ENCODE data around the gene KLHDC4. TPM values are rescaled to one million over a fixed set of nuclear protein-coding genes. Genes with fewer than 3 reads are reported as not detected.
"Not testable (repeated sequence)": the region's sequence is repeated elsewhere in the genome, so short reads cannot be mapped to it uniquely, and the experiment has no call there.

Gene KLHDC4
- total RNA-seq, 1 donor from 2014 or later = 34.0 TPM

GRCh38 chr16:87788730-87789436 is 23.1 kb upstream of the KLHDC4 start:
- DNase-seq (ENCODE audit: low read depth, low spot score) = not testable (repeated sequence)

DNA sequence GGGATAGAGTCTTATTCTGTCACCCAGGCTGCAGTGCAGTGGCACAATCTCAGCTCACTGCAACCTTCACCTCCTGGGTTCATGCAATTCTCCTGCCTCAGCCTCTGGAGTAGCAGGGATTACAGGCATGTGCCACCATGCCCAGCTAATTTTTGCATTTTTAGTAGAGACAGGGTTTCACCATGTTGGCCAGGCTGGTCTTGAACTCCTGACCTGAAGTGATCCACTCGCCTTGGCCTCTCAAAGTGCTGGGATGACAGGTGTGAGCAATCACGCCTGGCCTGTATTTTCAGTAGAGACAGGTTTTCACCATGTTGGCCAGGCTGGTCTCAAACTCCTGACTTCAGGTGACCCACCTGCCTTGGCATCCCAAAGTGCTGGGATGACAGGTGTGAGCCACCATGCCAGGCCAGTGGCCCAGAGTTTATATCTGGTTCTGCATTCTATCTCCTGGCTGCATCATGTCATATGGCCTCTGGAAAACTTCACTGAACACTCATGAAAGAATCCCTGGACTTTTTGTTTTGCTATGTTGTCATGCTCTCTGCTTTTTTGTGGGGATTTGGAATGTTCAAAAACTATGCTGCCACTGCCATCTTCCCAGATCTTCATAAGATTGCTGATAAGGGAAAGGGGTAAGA is 21.8 kb upstream of the KLHDC4 start:
- not testable (repeated sequence) for DNase-seq (ENCODE audit: low read depth, low spot score)

DNA sequence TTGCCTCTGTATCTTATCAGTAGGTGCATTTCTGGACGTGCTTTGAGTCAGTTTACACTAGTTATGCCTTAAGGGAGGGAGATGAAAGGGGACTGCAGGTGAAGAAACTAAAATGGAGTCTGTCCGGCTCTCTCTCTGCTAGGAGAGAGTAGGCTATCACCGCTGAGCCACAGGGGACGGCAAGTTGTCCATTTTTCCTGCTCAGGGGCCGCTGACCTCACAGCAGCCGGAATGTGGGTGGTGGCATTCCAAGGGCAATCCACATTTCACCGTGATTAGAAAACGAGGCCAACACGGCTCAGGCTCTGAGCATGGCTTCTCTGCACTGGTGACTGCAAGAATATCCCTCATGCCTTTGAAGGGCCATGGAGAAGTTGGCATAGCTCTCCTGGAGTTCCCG is 19.0 kb upstream of the KLHDC4 start:
- no peak for DNase-seq (ENCODE audit: low read depth, low spot score)

GRCh38 chr16:87782033-87782432 is 16.2 kb upstream of the KLHDC4 start:
- no peak for DNase-seq (ENCODE audit: low read depth, low spot score)

DNA sequence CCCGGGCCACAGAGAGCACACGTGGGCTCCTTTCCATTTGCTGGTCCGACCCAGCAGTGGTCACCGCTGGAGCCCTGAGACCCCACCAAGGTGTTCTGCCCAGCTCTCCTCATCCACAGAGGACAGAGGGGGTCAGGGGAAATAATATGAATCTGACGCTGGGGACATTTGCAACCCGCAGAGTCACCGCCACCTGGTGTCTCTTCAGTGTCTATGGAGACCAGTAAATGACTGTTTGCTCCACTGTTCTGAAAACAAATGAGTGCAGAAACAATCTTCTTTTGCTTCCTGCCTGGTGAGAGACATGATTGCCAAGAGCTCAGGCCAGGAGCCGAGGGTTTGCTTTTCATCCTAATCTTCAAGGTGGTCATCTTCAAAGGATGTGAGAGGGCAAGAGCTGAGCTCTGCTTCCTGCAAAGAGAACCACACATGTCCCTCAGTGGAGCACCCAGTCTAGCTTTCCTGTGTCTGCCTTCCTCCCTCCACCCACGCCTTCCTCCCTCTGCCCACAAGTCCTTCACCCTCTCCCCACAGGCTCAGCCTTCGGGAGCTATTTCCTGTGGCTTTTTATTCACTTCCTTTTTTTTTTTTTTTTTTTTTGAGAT is 14.7 kb upstream of the KLHDC4 start:
- no peak for DNase-seq (ENCODE audit: low read depth, low spot score)

DNA sequence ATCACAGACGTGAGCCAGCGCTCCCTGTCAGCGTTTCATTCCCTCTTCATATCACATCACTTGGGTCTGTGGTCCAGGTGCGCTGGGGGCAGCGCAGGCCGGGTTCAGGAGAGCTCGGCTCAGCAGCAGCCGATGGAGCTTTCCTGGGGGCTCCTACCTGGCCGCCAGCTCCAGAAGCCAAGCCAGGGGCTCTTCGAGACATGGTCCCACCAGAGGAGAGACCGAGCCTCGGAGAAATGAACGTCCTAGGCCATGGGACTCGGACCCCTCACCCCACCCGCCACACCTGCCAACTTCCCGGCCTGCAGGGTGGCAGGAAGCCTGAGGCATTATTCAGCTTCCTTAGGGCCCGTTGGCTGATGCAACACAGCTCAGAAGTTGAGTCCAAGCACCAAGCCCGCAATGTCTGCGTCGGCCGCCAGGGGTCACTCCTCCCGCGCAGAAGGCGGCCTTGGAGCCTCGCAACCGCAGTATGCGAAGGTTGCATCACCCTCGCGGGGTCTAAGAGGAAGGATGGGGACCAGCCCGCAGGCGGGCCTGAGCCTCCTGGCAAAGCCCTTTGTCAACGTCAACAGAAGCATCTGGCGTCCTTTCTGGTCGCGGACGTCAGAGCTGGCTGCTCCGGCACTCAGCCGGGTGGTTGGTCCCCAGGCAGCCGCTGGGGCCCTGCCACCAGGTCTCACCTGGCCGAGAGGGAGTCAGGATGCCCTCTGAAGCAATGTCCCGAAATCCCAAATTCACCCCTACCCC is 13.2 kb upstream of the KLHDC4 start:
- DNase-seq (ENCODE audit: low read depth, low spot score) = peak; percentile 74

GRCh38 chr16:87778476-87778829 is 12.7 kb upstream of the KLHDC4 start:
- no peak for DNase-seq (ENCODE audit: low read depth, low spot score)

GRCh38 chr16:87773836-87774235 is 8.1 kb upstream of the KLHDC4 start:
- not testable (repeated sequence) for DNase-seq (ENCODE audit: low read depth, low spot score)

GRCh38 chr16:87767456-87767855 is 1.7 kb upstream of the KLHDC4 start:
- DNase-seq (ENCODE audit: low read depth, low spot score) = not testable (repeated sequence)

GRCh38 chr16:87766485-87766797 is 655 bp upstream of the KLHDC4 start:
- no peak for DNase-seq (ENCODE audit: low read depth, low spot score)

DNA sequence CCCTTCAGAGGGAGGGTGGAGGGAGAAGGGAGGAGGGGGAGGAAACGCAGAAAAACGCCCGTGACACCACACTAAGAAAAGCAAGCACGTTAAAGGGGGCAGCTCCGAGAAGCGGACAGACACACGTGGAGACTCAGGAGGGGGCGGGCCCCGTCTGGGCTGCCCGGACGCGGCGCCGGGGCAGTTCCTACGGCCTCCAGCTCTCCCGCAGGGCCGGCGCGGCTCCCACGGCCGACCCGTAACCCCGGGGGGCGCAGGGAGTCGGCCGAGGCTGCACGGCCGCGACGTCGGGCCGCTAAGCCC is 362 bp downstream of the KLHDC4 start:
- no peak for DNase-seq (ENCODE audit: low read depth, low spot score)

- DNase-seq (ENCODE audit: low read depth, low spot score) = no peak
Observed at GRCh38 chr16:87764600-87765472, 950 bp downstream of the KLHDC4 start.

DNA sequence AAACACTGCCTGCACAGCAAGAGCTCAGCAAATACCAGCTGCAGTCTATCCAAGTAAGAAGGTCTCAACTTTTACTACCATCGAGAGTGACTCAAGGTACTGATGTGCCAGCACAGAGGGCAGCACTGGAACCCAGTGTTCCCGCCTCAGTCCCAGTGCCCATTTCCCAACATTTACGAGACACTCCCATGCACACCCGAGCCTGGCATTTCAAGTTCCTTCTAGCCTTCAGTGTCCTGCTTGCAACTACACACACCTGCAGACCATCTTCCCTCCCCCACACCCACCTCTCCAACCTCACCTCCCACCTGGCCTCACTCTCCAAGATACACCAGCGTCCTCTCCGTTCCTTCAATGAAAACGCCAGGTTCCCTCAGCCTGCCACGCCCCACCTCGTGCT is 3.2 kb downstream of the KLHDC4 start:
- no peak for DNase-seq (ENCODE audit: low read depth, low spot score)

- no peak for DNase-seq (ENCODE audit: low read depth, low spot score)
Observed at GRCh38 chr16:87762071-87762571, 3.7 kb downstream of the KLHDC4 start.

GRCh38 chr16:87761060-87761459 is 4.7 kb downstream of the KLHDC4 start:
- no peak for DNase-seq (ENCODE audit: low read depth, low spot score)

GRCh38 chr16:87757841-87758426 is 7.9 kb downstream of the KLHDC4 start:
- DNase-seq (ENCODE audit: low read depth, low spot score) = no peak

GRCh38 chr16:87754535-87754934 is 11.3 kb downstream of the KLHDC4 start:
- DNase-seq (ENCODE audit: low read depth, low spot score) = no peak

- DNase-seq (ENCODE audit: low read depth, low spot score) = no peak
Observed at GRCh38 chr16:87747626-87748414, 18.0 kb downstream of the KLHDC4 start.

- no peak for DNase-seq (ENCODE audit: low read depth, low spot score)
Observed at GRCh38 chr16:87746178-87746577, 19.6 kb downstream of the KLHDC4 start.
